GM12892 (cell line): ENCODE measurements around the gene ABI2.

Experiments used
- POLR2A ChIP-seq: IDR thresholded peaks from 2 replicates; pipeline ENCODE4 v1.6.1; 2011; ENCODE audit warnings: low read depth, low read length, control low read depth
- POLR2AphosphoS5 ChIP-seq: IDR thresholded peaks from 2 replicates; pipeline ENCODE4 v1.6.1; 2011; ENCODE audit warnings: low read depth, low read length, control low read depth
- TAF1 ChIP-seq: IDR thresholded peaks from 2 replicates; pipeline ENCODE4 v1.6.1; 2011; ENCODE audit warnings: low read depth, mild to moderate bottlenecking, control low read depth, low read length, borderline replicate concordance

DNA sequence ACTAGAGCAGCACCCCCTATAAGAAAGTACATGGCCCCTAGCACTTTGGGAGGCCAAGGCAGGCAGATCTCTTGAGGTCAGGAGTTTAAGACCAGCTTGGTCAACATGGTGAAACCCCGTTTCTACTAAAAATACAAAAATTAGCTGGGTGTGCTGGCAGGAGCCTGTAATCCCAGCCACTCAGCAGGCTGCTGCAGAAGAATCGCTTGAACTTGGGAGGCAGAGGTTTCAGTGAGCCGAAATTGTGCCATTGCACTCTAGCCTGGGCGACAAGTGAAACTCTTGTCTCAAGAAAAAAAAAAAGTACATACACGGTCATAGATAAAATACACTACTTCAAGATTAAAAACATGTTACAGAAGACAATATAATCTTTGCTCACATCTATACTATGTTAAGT, 143.1 kb downstream of the ABI2 start:
- TF ChIP-seq POLR2AphosphoS5 (no peak), POLR2A (no peak), TAF1 (no peak)
